ES-I3 (cell line): ENCODE data around the gene TMEFF2.
"Not testable (repeated sequence)": the region's sequence is repeated elsewhere in the genome, so short reads cannot be mapped to it uniquely, and the experiment has no call there.

Source experiments
- H3K36me3 ChIP-seq: 2 replicates; pipeline ENCODE4 v1.6.1; 2013; ENCODE audit warnings: mild to moderate bottlenecking, low read length, control low read depth, moderate library complexity; ENCODE audit not compliant: insufficient read depth
- H3K4me1 ChIP-seq: 2 replicates; pipeline ENCODE4 v1.6.1; 2013; ENCODE audit warnings: mild to moderate bottlenecking, control low read depth, low read length; ENCODE audit not compliant: insufficient read depth
- H3K9ac ChIP-seq: 2 replicates; pipeline ENCODE4 v1.6.1; 2013; ENCODE audit warnings: low read depth, mild to moderate bottlenecking, low read length, moderate library complexity
- H3K9me3 ChIP-seq: 2 replicates; pipeline ENCODE4 v1.6.1; 2013; ENCODE audit warnings: mild to moderate bottlenecking, low read length, moderate library complexity; ENCODE audit not compliant: control insufficient read depth, insufficient read depth

Gene TMEFF2

DNA sequence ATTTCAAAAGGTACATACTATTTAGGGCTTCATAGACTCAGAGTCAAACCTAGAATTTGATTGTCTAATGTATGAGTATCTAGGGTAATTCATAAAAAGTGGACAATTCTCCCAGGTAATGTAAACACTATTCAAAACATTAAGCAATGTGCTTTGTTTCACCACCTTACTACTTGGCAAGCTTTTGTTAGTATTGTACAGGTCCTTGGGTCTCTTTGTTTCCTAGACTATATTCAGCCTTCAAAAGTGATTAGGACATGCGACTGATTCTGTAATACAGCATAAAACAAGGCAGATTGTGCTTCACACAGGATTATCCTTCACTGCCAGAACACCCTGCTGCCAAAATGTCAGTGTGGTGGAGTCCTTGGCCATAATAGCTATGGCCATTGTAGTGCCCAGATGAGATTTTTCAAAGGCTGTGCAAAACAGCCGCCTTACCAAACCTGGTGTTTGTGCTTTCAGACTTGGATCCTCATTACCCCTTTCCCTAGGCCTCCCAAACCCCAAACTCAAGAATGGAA, 257.8 kb downstream of the TMEFF2 start:
- Histone ChIP-seq H3K9ac (no peak overlapping the region), H3K36me3 (no peaks in the 10 kb centered on the region), H3K4me1 (no peaks in the 10 kb centered on the region), H3K9me3 (no peaks in the 10 kb centered on the region)

DNA sequence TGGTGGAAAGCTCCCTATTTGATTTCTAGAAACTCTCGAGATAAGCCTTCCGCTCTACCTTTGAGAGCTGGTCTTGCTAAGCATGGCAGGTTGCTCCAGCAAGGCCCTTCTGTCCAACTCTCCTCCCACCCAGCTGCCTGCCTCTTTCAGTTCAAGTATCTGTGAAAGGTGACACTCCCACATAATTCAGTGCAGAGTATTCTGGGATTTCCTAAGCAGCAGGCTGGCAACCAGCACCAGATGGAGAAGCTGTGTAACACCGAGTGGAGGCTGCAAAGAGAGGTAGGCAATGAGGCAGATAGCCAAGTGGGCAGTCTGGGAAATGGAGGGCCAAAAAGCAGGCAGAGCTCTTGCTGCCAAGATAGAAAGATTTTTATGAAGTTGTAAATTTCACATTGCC, 259.5 kb downstream of the TMEFF2 start:
- H3K9me3 ChIP-seq = no peaks in the 10 kb centered on the region
- no peaks in the 10 kb centered on the region for H3K4me1 ChIP-seq
- H3K36me3 ChIP-seq = no peaks in the 10 kb centered on the region
- no peak overlapping the region for H3K9ac ChIP-seq

DNA sequence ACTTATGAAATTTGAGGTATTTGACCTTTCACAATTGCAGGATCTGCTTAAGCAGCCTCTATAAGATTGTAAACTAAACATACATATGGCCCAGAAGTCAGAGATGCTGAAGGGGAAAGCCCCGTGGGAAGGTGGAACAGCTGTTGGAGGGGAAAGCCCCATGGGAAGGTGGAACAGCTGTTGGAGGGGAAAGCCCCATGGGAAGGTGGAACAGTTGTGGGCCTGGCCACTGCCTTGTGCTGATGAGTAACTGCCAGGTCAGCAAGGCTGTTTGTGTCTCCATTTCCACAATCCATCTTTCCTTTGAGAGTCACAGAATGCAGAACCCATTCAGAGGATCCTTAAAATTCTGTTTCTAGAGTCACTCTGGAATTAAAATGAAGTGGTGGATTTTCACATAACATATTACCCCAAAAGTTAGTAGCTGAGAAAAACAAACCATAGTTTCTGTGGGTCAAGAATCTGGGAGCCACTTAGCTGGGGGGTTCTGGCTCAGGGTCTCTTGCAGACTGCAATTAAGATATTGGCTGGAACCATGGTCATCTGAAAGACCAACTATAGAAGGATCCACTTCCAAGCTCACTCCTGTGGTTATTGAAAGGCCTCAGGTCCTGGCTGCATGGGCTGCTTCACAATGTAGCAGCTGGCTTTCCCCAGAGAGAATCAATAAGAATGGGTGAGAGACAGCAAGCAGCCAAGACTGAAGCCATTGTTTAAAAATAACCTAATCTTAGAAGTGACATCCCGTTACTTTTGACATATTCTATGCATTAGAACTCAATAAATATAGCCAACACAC, 261.2 kb downstream of the TMEFF2 start:
- H3K9me3 ChIP-seq = no peaks in the 10 kb centered on the region
- H3K36me3 ChIP-seq = no peaks in the 10 kb centered on the region
- no peak overlapping the region for H3K9ac ChIP-seq
- no peaks in the 10 kb centered on the region for H3K4me1 ChIP-seq

DNA sequence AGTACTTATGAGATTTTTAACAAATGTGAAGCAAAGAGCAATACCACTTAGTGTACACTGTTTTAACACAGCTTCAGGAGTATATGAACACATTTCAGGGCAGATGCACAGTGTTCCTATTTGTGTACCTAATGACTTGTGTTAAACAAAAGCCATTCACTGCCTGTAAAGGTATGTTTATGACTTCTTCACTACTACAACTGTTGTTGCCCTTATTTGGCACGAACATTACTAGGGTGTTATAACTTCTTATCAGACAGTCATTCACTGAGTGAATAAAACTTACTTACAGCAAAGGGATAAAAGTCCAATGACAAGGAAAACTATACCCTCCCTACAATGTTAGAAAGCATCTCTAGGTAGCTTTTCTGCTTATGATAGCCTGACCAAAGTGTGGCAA, 262.4 kb downstream of the TMEFF2 start:
- H3K4me1 ChIP-seq = peaks cover 5% of the 10 kb centered on the region; the same call in 1 of the 2 replicates
- no peak overlapping the region for H3K9ac ChIP-seq
- no peaks in the 10 kb centered on the region for H3K9me3 ChIP-seq
- no peaks in the 10 kb centered on the region for H3K36me3 ChIP-seq

DNA sequence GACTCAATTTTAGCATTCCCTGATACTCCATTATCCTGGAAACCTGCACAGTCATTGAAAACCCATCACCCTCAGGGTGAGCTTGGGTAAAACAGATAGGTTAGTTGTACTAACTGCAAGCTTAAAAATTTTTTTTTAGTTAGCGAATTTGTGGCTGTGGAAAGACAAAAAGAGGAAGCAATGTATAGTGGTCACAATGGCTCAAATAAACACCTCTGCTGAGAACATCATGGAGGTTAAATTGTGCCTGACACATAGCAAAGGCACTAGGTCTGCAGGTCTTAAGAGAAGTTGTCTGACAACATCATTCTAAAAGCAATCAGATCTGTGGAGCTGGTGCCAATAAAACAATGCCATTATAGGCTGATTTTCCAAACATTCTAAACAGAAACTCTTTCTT, 263.4 kb downstream of the TMEFF2 start:
- no peak overlapping the region for H3K9ac ChIP-seq
- H3K9me3 ChIP-seq = no peaks in the 10 kb centered on the region
- H3K36me3 ChIP-seq = no peaks in the 10 kb centered on the region
- H3K4me1 ChIP-seq = peaks cover 9% of the 10 kb centered on the region; the same call in 1 of the 2 replicates

DNA sequence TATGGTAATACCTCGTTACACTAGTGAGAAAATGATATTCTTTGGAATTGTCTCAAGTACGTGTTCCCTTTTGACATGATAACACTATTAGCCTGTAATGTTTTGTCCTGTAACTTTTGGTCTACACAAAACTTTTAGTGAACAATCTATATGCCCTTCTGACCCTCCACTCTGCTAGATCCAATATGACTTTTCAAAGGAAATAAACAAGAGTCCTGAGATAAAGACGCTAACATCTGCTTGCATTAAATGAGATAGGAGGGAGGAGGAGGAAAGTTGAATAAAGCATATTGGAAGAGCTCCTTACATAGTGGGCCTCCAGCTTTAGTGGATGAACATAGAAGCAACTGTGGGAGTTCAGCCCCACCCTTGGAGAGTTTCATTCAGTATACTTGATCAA, 264.5 kb downstream of the TMEFF2 start:
- Histone ChIP-seq H3K9ac (no peak overlapping the region), H3K9me3 (no peaks in the 10 kb centered on the region), H3K36me3 (no peaks in the 10 kb centered on the region), H3K4me1 (peaks cover 9% of the 10 kb centered on the region; the same call in 1 of the 2 replicates)

DNA sequence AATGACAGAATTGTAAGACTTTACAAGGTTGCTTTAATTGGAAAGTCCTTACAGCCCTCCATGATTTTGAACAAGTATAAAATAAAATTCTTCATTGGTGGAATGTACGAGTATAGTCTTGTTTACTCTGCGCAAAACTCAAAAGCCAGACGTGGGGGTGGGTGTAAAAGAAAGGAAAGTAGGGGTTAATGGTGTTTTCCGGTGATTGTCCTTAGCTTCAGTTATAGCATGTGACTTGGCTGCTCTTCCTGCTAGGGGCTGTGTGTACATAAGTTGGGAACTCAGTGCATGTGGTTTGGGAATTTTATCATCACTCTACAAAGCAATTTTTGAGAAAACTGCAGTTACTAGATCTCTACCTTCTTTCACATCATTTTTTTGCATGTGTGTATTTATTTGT, 265.4 kb downstream of the TMEFF2 start:
- H3K4me1 ChIP-seq = peaks cover 9% of the 10 kb centered on the region; the same call in 1 of the 2 replicates
- no peak overlapping the region for H3K9ac ChIP-seq
- H3K36me3 ChIP-seq = no peaks in the 10 kb centered on the region
- no peaks in the 10 kb centered on the region for H3K9me3 ChIP-seq

DNA sequence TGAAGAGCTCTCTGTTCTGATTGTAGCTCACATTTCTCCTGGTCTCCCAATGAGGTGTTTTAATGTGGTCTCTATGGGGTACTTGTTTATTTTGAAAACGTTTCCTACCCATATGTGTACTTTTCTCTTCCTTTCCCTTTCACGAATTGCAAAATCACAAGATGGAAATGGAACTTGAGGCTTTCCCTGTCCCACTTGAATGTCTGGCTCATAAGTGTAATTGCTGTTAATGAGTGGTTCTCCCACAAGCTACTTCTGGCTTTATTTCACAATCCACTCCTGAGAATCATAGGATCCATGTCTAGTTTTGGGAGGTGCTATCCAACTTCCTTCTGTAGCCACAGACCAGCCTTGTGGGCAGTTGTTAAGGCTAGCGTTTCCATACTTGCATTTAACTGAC, 266.7 kb downstream of the TMEFF2 start:
- no peaks in the 10 kb centered on the region for H3K36me3 ChIP-seq
- H3K4me1 ChIP-seq = peaks cover 9% of the 10 kb centered on the region; the same call in 1 of the 2 replicates
- H3K9ac ChIP-seq = no peak overlapping the region
- H3K9me3 ChIP-seq = no peaks in the 10 kb centered on the region

DNA sequence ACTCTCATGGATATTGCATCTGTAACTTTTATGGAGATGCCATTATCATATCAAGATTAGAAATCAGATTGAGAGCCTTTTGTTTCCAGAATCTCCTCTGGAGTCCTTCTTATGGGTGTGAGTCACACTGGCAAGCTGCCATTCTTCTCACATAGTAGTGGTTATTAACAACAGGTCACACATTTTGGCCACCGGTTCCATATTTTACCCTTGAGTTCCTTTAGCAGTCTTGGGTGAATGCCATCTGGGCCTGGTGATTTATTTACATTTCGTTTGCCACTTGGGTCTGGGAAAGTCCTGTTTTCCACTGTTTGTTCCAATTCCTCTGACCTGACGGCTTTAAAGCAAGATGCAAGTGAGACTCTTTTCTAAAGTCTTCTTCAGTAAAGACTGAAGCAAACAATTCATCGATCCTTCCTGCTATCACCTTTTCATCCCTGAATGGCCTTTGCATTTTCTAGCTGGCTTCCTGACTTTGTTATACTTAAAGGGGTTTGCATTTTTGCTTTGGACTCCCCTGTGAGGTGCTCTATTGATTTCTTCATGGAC, 267.3 kb downstream of the TMEFF2 start:
- Histone ChIP-seq H3K9me3 (no peaks in the 10 kb centered on the region), H3K9ac (no peak overlapping the region), H3K4me1 (peaks cover 9% of the 10 kb centered on the region; the same call in 1 of the 2 replicates), H3K36me3 (no peaks in the 10 kb centered on the region)

DNA sequence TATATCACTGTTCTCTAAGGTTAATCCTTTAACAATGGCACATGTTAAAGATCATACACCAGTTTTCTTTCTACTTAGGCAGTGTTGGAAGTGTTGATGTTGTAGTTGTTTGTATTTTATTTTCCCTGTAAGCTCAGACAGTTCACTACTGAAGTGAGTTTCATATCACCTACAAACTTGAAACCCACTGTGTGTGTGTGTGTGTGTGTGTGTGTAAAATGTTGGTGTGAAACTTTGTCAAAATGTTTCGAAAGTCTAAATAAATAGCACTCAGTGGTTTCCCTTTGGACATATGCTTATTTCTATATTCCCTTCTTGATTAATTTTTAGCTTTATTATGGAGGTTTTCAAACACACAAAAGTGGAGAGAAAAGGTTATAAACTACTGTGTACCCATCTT, 268.1 kb downstream of the TMEFF2 start:
- no peaks in the 10 kb centered on the region for H3K36me3 ChIP-seq
- no peak overlapping the region for H3K9ac ChIP-seq
- no peaks in the 10 kb centered on the region for H3K9me3 ChIP-seq
- H3K4me1 ChIP-seq = peaks cover 9% of the 10 kb centered on the region; the same call in 1 of the 2 replicates

DNA sequence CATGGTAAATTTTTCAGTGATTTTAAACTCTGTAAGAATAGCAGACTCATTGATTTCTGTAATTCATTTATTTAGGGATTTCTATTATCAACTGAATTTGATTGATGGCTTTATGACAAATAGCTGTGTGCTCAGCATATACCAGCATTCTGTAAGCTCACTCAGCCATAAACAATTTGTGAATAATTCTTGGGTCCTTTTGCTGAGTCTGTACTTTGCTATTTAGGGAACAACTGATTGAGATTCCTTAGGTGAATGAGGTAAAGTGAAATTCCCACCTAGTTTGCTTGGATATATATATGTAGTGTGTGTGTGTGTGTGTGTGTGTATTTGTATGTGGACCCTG, 271.1 kb downstream of the TMEFF2 start:
- Histone ChIP-seq H3K4me1 (peaks cover 9% of the 10 kb centered on the region; the same call in 1 of the 2 replicates), H3K9me3 (no peaks in the 10 kb centered on the region), H3K36me3 (no peaks in the 10 kb centered on the region), H3K9ac (no peak overlapping the region)

DNA sequence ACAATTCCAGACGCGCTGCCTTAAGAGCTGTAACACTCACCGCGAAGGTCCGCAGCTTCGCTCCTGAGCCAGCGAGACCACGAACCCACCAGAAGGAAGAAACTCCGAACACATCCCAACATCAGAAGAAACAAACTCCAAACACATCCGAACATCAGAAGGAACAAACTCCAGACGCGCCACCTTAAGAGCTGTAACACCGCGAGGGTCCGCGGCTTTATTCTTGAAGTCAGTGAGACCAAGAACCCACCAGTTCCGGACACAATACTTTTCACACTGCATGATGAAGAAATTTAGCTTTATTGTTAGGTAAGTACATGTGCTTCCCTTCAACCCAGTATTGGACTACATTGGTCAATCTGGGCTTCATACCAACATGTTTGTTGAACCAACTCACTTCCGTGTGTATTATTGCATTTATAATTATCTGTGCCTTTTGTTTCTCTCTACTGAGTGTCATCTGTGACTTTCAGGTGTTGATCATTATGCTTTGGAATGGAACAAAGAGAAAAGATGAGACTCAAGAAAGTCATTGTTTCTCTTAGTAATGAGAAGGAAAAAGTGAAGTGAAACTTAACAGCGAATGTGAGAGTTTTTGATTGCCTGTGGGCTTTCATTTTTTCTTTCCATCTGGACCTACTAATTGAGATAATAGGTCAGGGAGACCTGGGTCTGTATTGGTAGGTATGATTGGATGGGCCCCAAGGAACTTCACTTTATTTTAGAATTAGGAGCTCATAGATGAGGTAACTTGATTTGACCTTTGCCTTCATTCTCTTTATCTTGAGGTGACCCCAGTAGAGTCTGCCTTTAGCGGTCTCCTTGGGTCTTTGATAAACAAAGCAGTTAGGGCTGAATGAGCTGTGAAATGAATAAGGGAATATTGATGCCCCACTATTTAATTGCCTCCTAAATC, 271.7 kb downstream of the TMEFF2 start:
- no peaks in the 10 kb centered on the region for H3K36me3 ChIP-seq
- no peaks in the 10 kb centered on the region for H3K9me3 ChIP-seq
- H3K9ac ChIP-seq = no peak overlapping the region
- H3K4me1 ChIP-seq = peaks cover 8% of the 10 kb centered on the region; the same call in 1 of the 2 replicates

DNA sequence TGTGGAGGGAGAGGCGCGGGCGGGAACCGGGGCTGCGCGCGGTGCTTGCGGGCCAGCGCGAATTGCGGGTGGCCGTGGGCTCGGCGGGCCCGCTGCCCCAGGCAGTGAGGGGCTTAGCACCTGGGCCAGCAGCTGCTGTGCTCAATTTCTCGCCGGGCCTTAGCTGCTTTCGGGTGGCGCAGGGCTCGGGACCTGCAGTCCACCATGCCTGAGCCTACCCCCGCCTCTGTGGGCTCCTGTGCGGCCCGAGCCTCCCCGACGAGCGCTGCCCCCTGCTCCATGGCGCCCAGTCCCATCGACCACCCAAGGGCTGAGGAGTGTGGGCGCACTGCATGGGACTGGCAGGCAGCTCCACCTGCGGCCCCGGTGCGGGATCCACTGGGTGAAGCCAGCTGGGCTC, 273.1 kb downstream of the TMEFF2 start:
- not testable (repeated sequence) for H3K4me1 ChIP-seq, H3K9ac ChIP-seq, H3K36me3 ChIP-seq, H3K9me3 ChIP-seq

DNA sequence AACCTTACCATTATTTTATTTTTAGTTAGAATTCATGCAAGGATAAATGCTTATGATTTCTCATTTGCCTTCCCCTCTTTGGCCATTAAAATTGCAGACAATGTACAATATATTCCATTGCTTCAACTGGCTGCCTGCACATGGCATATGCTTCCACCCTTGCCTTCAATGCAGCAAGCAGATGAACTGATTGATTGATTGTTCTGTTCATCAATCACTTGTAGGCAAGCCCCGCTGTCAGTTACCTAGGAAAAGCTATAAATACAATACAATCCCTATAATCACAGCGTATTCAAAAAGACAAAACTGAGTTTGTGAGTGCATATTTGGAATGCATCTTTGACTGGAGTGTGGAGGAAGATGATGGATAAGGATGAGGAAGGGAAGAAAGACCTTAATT, 274.2 kb downstream of the TMEFF2 start:
- Histone ChIP-seq H3K9me3 (no peaks in the 10 kb centered on the region), H3K9ac (no peak overlapping the region), H3K4me1 (no peaks in the 10 kb centered on the region), H3K36me3 (no peaks in the 10 kb centered on the region)
